Measurements from ENCODE around the gene TRAM2. TPM values are rescaled to one million over a fixed set of nuclear protein-coding genes. Genes with fewer than 3 reads are reported as not detected.

Gene TRAM2
- total and polyA plus RNA-seq, 10 of the 15 experiments (the other 5 are each of a cell fraction or from before 2014, with no cell fraction given), result 2.5 to 15.0 (median 11.0) TPM

- peak overlapping the region; percentile 56 for H3K27ac ChIP-seq (ENCODE audit: control insufficient read depth, insufficient read depth)
- SMC1A ChIA-PET (ENCODE audit: uncharacterized antibody, unreplicated experiment), result interaction anchor here (0.6 to 3.6 kb wide), 26 partner anchors 8 to 291 kb away, joined by 3 to 21 read pairs (median 4); partner anchors contain the start of genes EFHC1 and TMEM14A
- no TSS peak for BruUV-seq (replicated peaks)
- DNase-seq (ENCODE audit: low read depth, low spot score), result peak; percentile 36
- FAIRE-seq, result no peak
- H3K36me3 ChIP-seq (ENCODE audit: control insufficient read depth in 2 of 2, insufficient read depth in 2 of 2, low read length in 1 of 2), result no peaks in the 10 kb centered on the region; a peak in 1 of 4 replicates
- WGBS (ENCODE audit: insufficient coverage, insufficient replicate concordance, low lambda C conversion rate, missing lambda C conversion rate), result 11% methylated on average over 13 of the region's 13 CpGs
- no peaks in the 10 kb centered on the region for H3K9me3 ChIP-seq (replicated peaks; ENCODE audit: control insufficient read depth, insufficient read depth, low read length)
- peaks cover 56% of the 10 kb centered on the region for H3K79me2 ChIP-seq (ENCODE audit: control insufficient read depth, insufficient read depth, low read length)
- in situ Hi-C loops (cut with MboI), result loop anchor here (5.0 to 10.0 kb wide), 2 partner anchors 158 to 290 kb away; partner anchors contain the start of gene MCM3
- peaks cover 30% of the 10 kb centered on the region for H3K4me1 ChIP-seq (ENCODE audit: control insufficient read depth, insufficient read depth, low read length)
- H3K4me2 ChIP-seq (ENCODE audit: control insufficient read depth, insufficient read depth), result peak overlapping the region; percentile 91
- intact Hi-C loops (cut with micrococcal nuclease; ENCODE audit: unreplicated experiment), result loop anchor here (1.0 kb wide), 1 partner anchor 88 kb away; no protein-coding TSS in a partner anchor
- peak overlapping the region; percentile 46 for H3K9ac ChIP-seq (ENCODE audit: control insufficient read depth, insufficient read depth, low read length)
- POLR2A ChIA-PET, result interaction anchor here (0.6 to 1.9 kb wide), 5 partner anchors 20 to 157 kb away, joined by 3 to 8 read pairs (median 3); no protein-coding TSS in a partner anchor
- peak overlapping the region; percentile 61 for H2AFZ ChIP-seq (ENCODE audit: control insufficient read depth, low read depth, low read length)
- H3K4me3 ChIP-seq, result peak overlapping the region; percentile 76
- RAD21 ChIA-PET (ENCODE audit: unreplicated experiment), result interaction anchor here (0.7 to 2.7 kb wide), 12 partner anchors 22 to 290 kb away, joined by 3 to 21 read pairs (median 6); partner anchors contain the start of gene EFHC1
- CTCF ChIA-PET, result interaction anchor here (0.7 to 3.8 kb wide), 18 partner anchors 8 to 264 kb away, joined by 3 to 26 read pairs (median 4); partner anchors contain the start of gene EFHC1
- no peaks in the 10 kb centered on the region for H3K27me3 ChIP-seq (replicated peaks in 1 of 2; ENCODE audit: control insufficient read depth in 2 of 2, insufficient read depth in 2 of 2, low read length in 1 of 2)
- H4K20me1 ChIP-seq (ENCODE audit: control insufficient read depth, insufficient read depth), result no peaks in the 10 kb centered on the region
- ATAC-seq, result peak; percentile 66
- TF ChIP-seq MAX (IDR thresholded peaks at IDR 0.05; ENCODE audit: low read depth, low read length), result 0 out of 2 replicates have a peak, but pooled peaks have one; percentile 65
- TF ChIP-seq, protein P1, sequence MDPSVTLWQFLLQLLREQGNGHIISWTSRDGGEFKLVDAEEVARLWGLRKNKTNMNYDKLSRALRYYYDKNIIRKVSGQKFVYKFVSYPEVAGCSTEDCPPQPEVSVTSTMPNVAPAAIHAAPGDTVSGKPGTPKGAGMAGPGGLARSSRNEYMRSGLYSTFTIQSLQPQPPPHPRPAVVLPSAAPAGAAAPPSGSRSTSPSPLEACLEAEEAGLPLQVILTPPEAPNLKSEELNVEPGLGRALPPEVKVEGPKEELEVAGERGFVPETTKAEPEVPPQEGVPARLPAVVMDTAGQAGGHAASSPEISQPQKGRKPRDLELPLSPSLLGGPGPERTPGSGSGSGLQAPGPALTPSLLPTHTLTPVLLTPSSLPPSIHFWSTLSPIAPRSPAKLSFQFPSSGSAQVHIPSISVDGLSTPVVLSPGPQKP (IDR thresholded peaks at IDR 0.05; ENCODE audit: low read depth, low read length), result no peak
- 0 out of 2 replicates have a peak, but pooled peaks have one; percentile 39 for TF ChIP-seq ATF2 (IDR thresholded peaks at IDR 0.05; ENCODE audit: low read length)
- no peak for TF ChIP-seq BCLAF1 (IDR thresholded peaks at IDR 0.05)
- no peak for TF ChIP-seq KDM1A (IDR thresholded peaks at IDR 0.05; ENCODE audit: borderline replicate concordance)
- no peak for TF ChIP-seq ETV6 (conservative IDR thresholded peaks at IDR 0.05 in 1 of 2, IDR thresholded peaks at IDR 0.05 in 1 of 2; ENCODE audit: borderline replicate concordance in 1 of 2, low read depth in 1 of 2)
- TF ChIP-seq SREBF1 (IDR thresholded peaks at IDR 0.05; ENCODE audit: low read length), result no peak
- TF ChIP-seq MEF2B (IDR thresholded peaks at IDR 0.05; ENCODE audit: partially characterized antibody, poor library complexity, severe bottlenecking), result peak; percentile 19
- TF ChIP-seq MEF2A (IDR thresholded peaks at IDR 0.05; ENCODE audit: insufficient read depth, low read depth, low read length), result no peak
- no peak for TF ChIP-seq RELA (IDR thresholded peaks at IDR 0.05; ENCODE audit: borderline replicate concordance, partially characterized antibody)
- TF ChIP-seq ZNF622 (IDR thresholded peaks at IDR 0.05), result no peak
- peak; percentile 26; the same call in 1 of the 2 replicates for TF ChIP-seq USF2 (IDR thresholded peaks at IDR 0.05; ENCODE audit: borderline replicate concordance, low read depth, low read length)
Observed at GRCh38 chr6:52574709-52575501, 2.0 kb downstream of the TRAM2 start.
